Subcutaneous adipose tissue (tissue), 4 donors: ENCODE results near the gene CIDEB. TPM values are rescaled to one million over a fixed set of nuclear protein-coding genes. Genes with fewer than 3 reads are reported as not detected.

Experiments used
- CTCF ChIP-seq: fragments of 450-650 bp; IDR thresholded peaks from one replicate; pipeline ENCODE4 v1.5.1; 2016; ENCODE audit warnings: low read depth, mild to moderate bottlenecking, control low read depth, antibody characterized with exemption, moderate library complexity
- total RNA-seq, 4 donors: library from RNA; depleted of rRNA; stranded (reverse); fragments of >200 nt; gene quantifications; one replicate each; pipeline ENCODE4 v1.1.0, GENCODE V29; 2016

The CIDEB gene
- total RNA-seq, 4 donors from 2014 or later, result 5.2 to 14.3 (median 10.3) TPM

- no peak for TF ChIP-seq CTCF
Measured at GRCh38 chr14:24280797-24281460, 26.8 kb downstream of the CIDEB start.

GRCh38 chr14:24279301-24280186 is 28.2 kb downstream of the CIDEB start:
- TF ChIP-seq CTCF, result no peak

- no peak for TF ChIP-seq CTCF
Measured at GRCh38 chr14:24278424-24278823, 29.4 kb downstream of the CIDEB start.

- no peak for TF ChIP-seq CTCF
Measured at GRCh38 chr14:24277606-24278321, 30.0 kb downstream of the CIDEB start.

GRCh38 chr14:24277071-24277470 is 30.7 kb downstream of the CIDEB start:
- no peak for TF ChIP-seq CTCF

GRCh38 chr14:24274101-24274543 is 33.7 kb downstream of the CIDEB start:
- no peak for TF ChIP-seq CTCF
